ENCODE measurements around the gene NUP58. TPM values are rescaled to one million over a fixed set of nuclear protein-coding genes. Genes with fewer than 3 reads are reported as not detected.

The NUP58 gene
- total RNA-seq, 4 donors from 2014 or later, result 24.4 to 96.6 (median 42.4) TPM

- DNase-seq, result no peak
- no peak overlapping the region for H3K4me3 ChIP-seq
- TF ChIP-seq, protein P1, sequence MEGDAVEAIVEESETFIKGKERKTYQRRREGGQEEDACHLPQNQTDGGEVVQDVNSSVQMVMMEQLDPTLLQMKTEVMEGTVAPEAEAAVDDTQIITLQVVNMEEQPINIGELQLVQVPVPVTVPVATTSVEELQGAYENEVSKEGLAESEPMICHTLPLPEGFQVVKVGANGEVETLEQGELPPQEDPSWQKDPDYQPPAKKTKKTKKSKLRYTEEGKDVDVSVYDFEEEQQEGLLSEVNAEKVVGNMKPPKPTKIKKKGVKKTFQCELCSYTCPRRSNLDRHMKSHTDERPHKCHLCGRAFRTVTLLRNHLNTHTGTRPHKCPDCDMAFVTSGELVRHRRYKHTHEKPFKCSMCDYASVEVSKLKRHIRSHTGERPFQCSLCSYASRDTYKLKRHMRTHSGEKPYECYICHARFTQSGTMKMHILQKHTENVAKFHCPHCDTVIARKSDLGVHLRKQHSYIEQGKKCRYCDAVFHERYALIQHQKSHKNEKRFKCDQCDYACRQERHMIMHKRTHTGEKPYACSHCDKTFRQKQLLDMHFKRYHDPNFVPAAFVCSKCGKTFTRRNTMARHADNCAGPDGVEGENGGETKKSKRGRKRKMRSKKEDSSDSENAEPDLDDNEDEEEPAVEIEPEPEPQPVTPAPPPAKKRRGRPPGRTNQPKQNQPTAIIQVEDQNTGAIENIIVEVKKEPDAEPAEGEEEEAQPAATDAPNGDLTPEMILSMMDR (IDR thresholded peaks at IDR 0.05), result no peak
- TF ChIP-seq POLR2A (IDR thresholded peaks at IDR 0.05), result no peak
- no peak overlapping the region for H3K27ac ChIP-seq
- no peaks in the 10 kb centered on the region for H3K27me3 ChIP-seq
- no peaks in the 10 kb centered on the region for H3K9me3 ChIP-seq
- H3K36me3 ChIP-seq, result peaks cover 0 to 77% (median 0%) of the 10 kb centered on the region in 3 donors
- H3K4me1 ChIP-seq, result no peaks in the 10 kb centered on the region
Observed at GRCh38 chr13:25330541-25330940, 29.1 kb downstream of the NUP58 start.

DNA sequence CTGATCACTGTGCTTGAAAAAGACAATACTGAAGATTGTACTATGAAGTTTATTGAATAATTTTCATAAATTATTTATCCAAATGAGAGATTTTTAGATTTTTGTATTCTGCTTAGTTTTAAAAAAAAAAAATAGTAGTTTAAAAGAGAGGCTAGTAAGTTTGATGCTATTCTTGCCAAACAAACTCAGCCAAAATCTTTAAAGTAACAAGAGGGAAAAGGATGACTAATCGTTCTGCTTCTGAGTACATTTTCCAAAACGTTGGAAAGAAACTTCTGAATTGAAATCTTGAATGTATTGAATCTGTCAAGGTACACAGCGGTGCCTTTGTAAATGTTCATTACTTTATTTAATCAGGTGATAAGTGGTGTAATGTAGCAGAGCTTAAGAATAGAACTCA, 34.4 kb downstream of the NUP58 start:
- Histone ChIP-seq H3K36me3 (peaks cover 0 to 43% (median 0%) of the 10 kb centered on the region in 3 donors), H3K27ac (no peak overlapping the region)
- no peak for TF ChIP-seq POLR2A (IDR thresholded peaks at IDR 0.05)
- TF ChIP-seq, protein P1 (IDR thresholded peaks at IDR 0.05), result no peak

DNA sequence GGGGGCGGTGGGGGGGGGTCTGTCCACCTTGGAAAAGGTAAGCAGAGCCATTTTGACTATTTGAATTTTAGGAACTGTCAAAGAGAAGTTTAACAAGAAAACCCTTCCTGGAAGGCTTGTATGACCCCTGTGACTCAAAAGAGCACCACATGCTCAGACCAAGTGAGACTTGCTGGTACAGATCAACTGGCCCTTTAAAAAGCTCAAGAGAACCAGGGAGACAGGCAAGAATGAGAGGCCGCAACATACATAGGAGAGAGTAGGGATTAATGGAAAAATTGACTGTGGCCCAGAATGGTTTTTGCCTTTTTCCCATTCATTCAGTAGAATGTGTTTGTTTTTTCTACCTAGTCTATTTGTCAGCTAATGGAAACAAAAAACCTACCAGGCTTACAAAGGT, 44.2 kb downstream of the NUP58 start:
- H3K27ac ChIP-seq, result no peak overlapping the region
- H3K4me3 ChIP-seq, result no peak overlapping the region
- H3K36me3 ChIP-seq, result peaks cover 0 to 1% (median 0%) of the 10 kb centered on the region in 3 donors
- DNase-seq, result no peak
- no peaks in the 10 kb centered on the region for H3K4me1 ChIP-seq
- no peak for TF ChIP-seq POLR2A (IDR thresholded peaks at IDR 0.05)
- TF ChIP-seq, protein P1 (IDR thresholded peaks at IDR 0.05), result no peak
- no peaks in the 10 kb centered on the region for H3K27me3 ChIP-seq
- no peaks in the 10 kb centered on the region for H3K9me3 ChIP-seq

More for the DNA sequence above, 34.4 kb downstream of the NUP58 start:
- Histone ChIP-seq H3K4me3 (no peak overlapping the region), H3K9me3 (no peaks in the 10 kb centered on the region), H3K4me1 (no peaks in the 10 kb centered on the region), H3K27me3 (no peaks in the 10 kb centered on the region)
- no peak for DNase-seq

- no peaks in the 10 kb centered on the region for H3K9me3 ChIP-seq
- H3K36me3 ChIP-seq, result no peaks in the 10 kb centered on the region
- H3K4me3 ChIP-seq, result no peak overlapping the region
- H3K4me1 ChIP-seq, result no peaks in the 10 kb centered on the region
- no peak for DNase-seq
- H3K27ac ChIP-seq, result no peak overlapping the region
- no peaks in the 10 kb centered on the region for H3K27me3 ChIP-seq
- no peak for TF ChIP-seq POLR2A (IDR thresholded peaks at IDR 0.05)
- TF ChIP-seq, protein P1 (IDR thresholded peaks at IDR 0.05), result no peak
Observed at GRCh38 chr13:25347151-25347550, 45.7 kb downstream of the NUP58 start.

- no peak for TF ChIP-seq POLR2A (IDR thresholded peaks at IDR 0.05)
- TF ChIP-seq, protein P1 (IDR thresholded peaks at IDR 0.05), result no peak
- H3K27me3 ChIP-seq, result no peaks in the 10 kb centered on the region
Observed at GRCh38 chr13:25351404-25351803, 50.0 kb downstream of the NUP58 start.

DNA sequence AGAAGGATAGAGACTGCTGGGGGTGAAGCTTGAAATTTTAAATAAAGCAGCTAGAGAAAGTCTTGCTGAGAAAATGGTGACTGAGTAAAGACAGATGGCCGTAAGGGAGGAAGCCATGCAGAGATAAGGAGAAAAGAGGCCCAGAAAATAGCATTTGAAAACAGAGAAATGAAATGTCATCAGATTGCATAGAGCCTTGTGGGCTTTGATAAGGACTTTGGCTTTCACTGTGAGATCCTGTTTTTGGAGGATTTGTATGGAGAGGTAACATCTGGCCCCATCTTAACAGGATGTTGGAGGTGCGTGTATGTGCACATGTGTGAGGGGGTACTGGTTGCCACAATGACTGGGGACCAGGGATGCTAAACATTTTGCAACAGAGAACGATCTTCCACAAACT, 50.8 kb downstream of the NUP58 start:
- H3K4me1 ChIP-seq, result no peaks in the 10 kb centered on the region
- no peak for DNase-seq
- TF ChIP-seq POLR2A (IDR thresholded peaks at IDR 0.05), result no peak
- TF ChIP-seq, protein P1 (IDR thresholded peaks at IDR 0.05), result no peak
- H3K9me3 ChIP-seq, result no peaks in the 10 kb centered on the region
- no peak overlapping the region for H3K27ac ChIP-seq
- H3K27me3 ChIP-seq, result no peaks in the 10 kb centered on the region
- H3K36me3 ChIP-seq, result no peaks in the 10 kb centered on the region
- no peak overlapping the region for H3K4me3 ChIP-seq

More at GRCh38 chr13:25351404-25351803, 50.0 kb downstream of the NUP58 start:
- H3K36me3 ChIP-seq, result no peaks in the 10 kb centered on the region
- no peak for DNase-seq
- no peak overlapping the region for H3K27ac ChIP-seq
- H3K4me3 ChIP-seq, result no peak overlapping the region
- H3K4me1 ChIP-seq, result no peaks in the 10 kb centered on the region
- no peaks in the 10 kb centered on the region for H3K9me3 ChIP-seq

Data from Peyer's patch (tissue), 4 donors.